K562 (cell line): ENCODE data around the gene FBXO46. TPM values are rescaled to one million over a fixed set of nuclear protein-coding genes. Genes with fewer than 3 reads are reported as not detected.

ENCODE experiments used
- BCOR ChIP-seq: fragments of 450-650 bp; IDR thresholded peaks from 2 replicates; pipeline ENCODE4 v1.6.1; 2016
- BHLHE40 ChIP-seq: IDR thresholded peaks from 2 replicates; pipeline ENCODE4 v1.6.1; 2011; ENCODE audit warnings: low read length, improper control_type of control experiment
- BRCA1 ChIP-seq, 2 experiments: fragments of 450-650 bp in 1 of 2; sonication (generic) in 1 of 2; formaldehyde crosslinking in 1 of 2; IDR thresholded peaks; 2 replicates each; pipeline versions ENCODE4 v1.5.0 to v1.6.1; 2017 to 2020; ENCODE audit warnings: mild to moderate bottlenecking in 1 of 2, missing genetic modification reagents in 1 of 2
- CCNT2 ChIP-seq: IDR thresholded peaks from 2 replicates; pipeline ENCODE4 v1.6.1; 2011; ENCODE audit warnings: borderline replicate concordance, low read depth, mild to moderate bottlenecking, moderate library complexity, mixed read lengths, low read length; ENCODE audit not compliant: insufficient read length; ENCODE audit errors: extremely low read depth
- CHD4 ChIP-seq: fragments of 200-600 bp; sonication (generic); IDR thresholded peaks from 3 replicates; pipeline ENCODE4 v1.6.1; 2012; ENCODE audit warnings: low read depth, mild to moderate bottlenecking, mixed read lengths, low read length, inconsistent platforms; ENCODE audit not compliant: insufficient read depth, insufficient replicate concordance, poor library complexity, severe bottlenecking
- HMGN3 ChIP-seq: IDR thresholded peaks from 2 replicates; pipeline ENCODE4 v1.6.1; 2011; ENCODE audit warnings: borderline replicate concordance, low read depth, mild to moderate bottlenecking, mixed read lengths, low read length; ENCODE audit not compliant: insufficient read length; ENCODE audit errors: extremely low read depth
- ILK ChIP-seq: fragments of 450-650 bp; IDR thresholded peaks from 2 replicates; pipeline ENCODE4 v1.6.1; 2016; ENCODE audit warnings: missing genetic modification characterization, low read depth, mild to moderate bottlenecking, missing compliant biosample characterization, moderate library complexity, borderline replicate concordance
- KAT2B ChIP-seq: IDR thresholded peaks from one replicate; pipeline ENCODE4 v1.6.1; 2012; ENCODE audit warnings: low read depth, mild to moderate bottlenecking, control low read depth, inconsistent platforms, low read length, moderate library complexity
- LARP7 ChIP-seq: fragments of 450-650 bp; IDR thresholded peaks from 2 replicates; pipeline ENCODE4 v1.6.1; 2016
- MED1 ChIP-seq: sonication (generic); formaldehyde crosslinking; IDR thresholded peaks from 2 replicates; pipeline ENCODE4 v1.8.1; 2023; ENCODE audit warnings: missing genetic modification reagents, borderline replicate concordance
- MTA1 ChIP-seq: fragments of 450-650 bp; IDR thresholded peaks from 2 replicates; pipeline ENCODE4 v1.6.1; 2017; ENCODE audit warnings: borderline replicate concordance
- SIN3A ChIP-seq, 2 experiments: fragments of 150-350 bp in 1 of 2; IDR thresholded peaks; 2 replicates each; pipeline ENCODE4 v1.6.1; 2011 to 2016; ENCODE audit warnings: borderline replicate concordance in 2 of 2, low read depth in 2 of 2, low read length in 2 of 2, mild to moderate bottlenecking in 2 of 2, moderate library complexity in 2 of 2; ENCODE audit not compliant: control insufficient read depth in 1 of 2
- TFAM ChIP-seq: fragments of 250-450 bp; sonication (Bioruptor Pico); conservative IDR thresholded peaks from 2 replicates; pipeline ENCODE4 v1.5.0; 2021; ENCODE audit warnings: mild to moderate bottlenecking, moderate library complexity
- TRIM25 ChIP-seq: fragments of 450-650 bp; IDR thresholded peaks from 2 replicates; pipeline ENCODE4 v1.7.0; 2016; ENCODE audit warnings: borderline replicate concordance
- YBX1 ChIP-seq: fragments of 450-650 bp; IDR thresholded peaks from 2 replicates; pipeline ENCODE4 v1.7.1; 2016; ENCODE audit warnings: mild to moderate bottlenecking
- ZHX1 ChIP-seq: fragments of 150-350 bp; conservative IDR thresholded peaks from 2 replicates; pipeline ENCODE4 v1.6.1; 2014; ENCODE audit warnings: low read length
- ZNF41 ChIP-seq: fragments of 250-450 bp; sonication (Bioruptor Pico); conservative IDR thresholded peaks from 2 replicates; pipeline ENCODE4 v1.4.0; 2020; ENCODE audit warnings: mild to moderate bottlenecking
- ZNF445 ChIP-seq: fragments of 250-450 bp; sonication (Bioruptor Pico); IDR thresholded peaks from 2 replicates; pipeline ENCODE4 v1.4.0; 2020; ENCODE audit warnings: low read depth, mild to moderate bottlenecking, moderate library complexity
- ZNF668 ChIP-seq: fragments of 250-450 bp; sonication (Bioruptor Pico); IDR thresholded peaks from 2 replicates; pipeline ENCODE4 v1.8.0; 2022; ENCODE audit warnings: mild to moderate bottlenecking, inconsistent platforms
- polyA plus RNA-seq, 8 experiments: library from polyadenylated mRNA; depleted of rRNA in 4 of 8; stranded (reverse) in 5 of 8; unstranded in 3 of 8; fragments of >200 nt; fragmentation: Nextera tagmentation in 2 of 8; fragmentation: Illumina TruSeq in 1 of 8; extraction: Ambion mirVana in 2 of 8; extraction: Trizol in 1 of 8; gene quantifications; 2 replicates each; pipeline versions ENCODE4 v1.2.1 to v1.2.3, GENCODE V29; 2011 to 2014; ENCODE audit warnings: inconsistent platforms in 1 of 8, missing spikeins in 1 of 8
- total RNA-seq, 7 experiments: library from RNA; depleted of rRNA in 6 of 7; stranded (reverse); fragments of >200 nt in 6 of 7; fragmentation: Illumina TruSeq in 2 of 7; extraction: Trizol in 2 of 7; gene quantifications; 2 replicates each; pipeline versions ENCODE4 v1.2.1 to v1.2.3, GENCODE V29; 2011 to 2021; ENCODE audit warnings: low replicate concordance in 1 of 7
- TF ChIP-seq, protein P1 (sequence below): fragments of 450-650 bp; IDR thresholded peaks from 2 replicates; pipeline ENCODE4 v1.6.1; 2017; ENCODE audit warnings: mild to moderate bottlenecking, moderate library complexity

The FBXO46 gene
- total and polyA plus RNA-seq, 9 of the 15 experiments (the other 6 are each of a cell fraction or from before 2014, with no cell fraction given), result 1.5 to 36.1 (median 7.3) TPM

GRCh38 chr19:45717131-45717982 lies 13.3 kb downstream of the FBXO46 start (continued):
- TF ChIP-seq ZNF668 (CRISPR knock-in tag) (no peak), ZNF445 (no peak), MTA1 (no peak), SIN3A (IDR thresholded peaks at IDR 0.05; ENCODE audit: borderline replicate concordance in 2 of 2, control insufficient read depth in 1 of 2, low read depth in 2 of 2, low read length in 2 of 2) (peak in 1 of 2 experiments; percentile 82; a peak in 1 of 4 replicates), BRCA1 (IDR thresholded peaks at IDR 0.05) (no peak), BRCA1 (CRISPR knock-in tag; IDR thresholded peaks at IDR 0.05) (no peak), BHLHE40 (peak; percentile 99), CHD4 (no peak), ILK (tag) (no peak), ZHX1 (no peak), LARP7 (no peak), HMGN3 (peak; percentile 97), TFAM (no peak), BCOR (0 out of 2 replicates have a peak, but pooled peaks have one; percentile 11), MED1 (CRISPR knock-in tag) (no peak), YBX1 (no peak), KAT2B (no peak), CCNT2 (peak; percentile 90), TRIM25 (no peak), ZNF41 (no peak)
- TF ChIP-seq, protein P1, sequence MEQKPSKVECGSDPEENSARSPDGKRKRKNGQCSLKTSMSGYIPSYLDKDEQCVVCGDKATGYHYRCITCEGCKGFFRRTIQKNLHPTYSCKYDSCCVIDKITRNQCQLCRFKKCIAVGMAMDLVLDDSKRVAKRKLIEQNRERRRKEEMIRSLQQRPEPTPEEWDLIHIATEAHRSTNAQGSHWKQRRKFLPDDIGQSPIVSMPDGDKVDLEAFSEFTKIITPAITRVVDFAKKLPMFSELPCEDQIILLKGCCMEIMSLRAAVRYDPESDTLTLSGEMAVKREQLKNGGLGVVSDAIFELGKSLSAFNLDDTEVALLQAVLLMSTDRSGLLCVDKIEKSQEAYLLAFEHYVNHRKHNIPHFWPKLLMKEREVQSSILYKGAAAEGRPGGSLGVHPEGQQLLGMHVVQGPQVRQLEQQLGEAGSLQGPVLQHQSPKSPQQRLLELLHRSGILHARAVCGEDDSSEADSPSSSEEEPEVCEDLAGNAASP, result no peak
